Measurements from ENCODE around the gene NAT9.

NAT9 gene

GRCh38 chr17:74763565-74764387, 12.4 kb downstream of the NAT9 start:
- in situ Hi-C loops (cut with MboI; ENCODE audit: low sequenced_read_pairs): no loop called here

- in situ Hi-C loops (cut with MboI; ENCODE audit: low sequenced_read_pairs): no loop called here
Observed at GRCh38 chr17:74761931-74762330, 14.2 kb downstream of the NAT9 start.

GRCh38 chr17:74761419-74761818, 14.7 kb downstream of the NAT9 start:
- in situ Hi-C loops (cut with MboI; ENCODE audit: low sequenced_read_pairs): no loop called here

GRCh38 chr17:74760404-74761105, 15.6 kb downstream of the NAT9 start:
- in situ Hi-C loops (cut with MboI; ENCODE audit: low sequenced_read_pairs): no loop called here

GRCh38 chr17:74759941-74760340, 16.2 kb downstream of the NAT9 start:
- in situ Hi-C loops (cut with MboI; ENCODE audit: low sequenced_read_pairs): no loop called here

- in situ Hi-C loops (cut with MboI; ENCODE audit: low sequenced_read_pairs): no loop called here
Observed at GRCh38 chr17:74759243-74759801, 16.8 kb downstream of the NAT9 start.

GRCh38 chr17:74758848-74759168, 17.3 kb downstream of the NAT9 start:
- in situ Hi-C loops (cut with MboI; ENCODE audit: low sequenced_read_pairs): no loop called here

- in situ Hi-C loops (cut with MboI; ENCODE audit: low sequenced_read_pairs): no loop called here
Observed at GRCh38 chr17:74757931-74758847, 18.0 kb downstream of the NAT9 start.

GRCh38 chr17:74757502-74757901, 18.6 kb downstream of the NAT9 start:
- in situ Hi-C loops (cut with MboI; ENCODE audit: low sequenced_read_pairs): no loop called here

- in situ Hi-C loops (cut with MboI; ENCODE audit: low sequenced_read_pairs): no loop called here
Observed at GRCh38 chr17:74756891-74757290, 19.3 kb downstream of the NAT9 start.

GRCh38 chr17:74755533-74755932, 20.6 kb downstream of the NAT9 start:
- in situ Hi-C loops (cut with MboI; ENCODE audit: low sequenced_read_pairs): no loop called here

GRCh38 chr17:74754832-74755231, 21.3 kb downstream of the NAT9 start:
- in situ Hi-C loops (cut with MboI; ENCODE audit: low sequenced_read_pairs): no loop called here

GRCh38 chr17:74752822-74753401, 23.2 kb downstream of the NAT9 start:
- in situ Hi-C loops (cut with MboI; ENCODE audit: low sequenced_read_pairs): no loop called here

- in situ Hi-C loops (cut with MboI; ENCODE audit: low sequenced_read_pairs): no loop called here
Observed at GRCh38 chr17:74752415-74752814, 23.7 kb downstream of the NAT9 start.

GRCh38 chr17:74750327-74751069, 25.6 kb downstream of the NAT9 start:
- in situ Hi-C loops (cut with MboI; ENCODE audit: low sequenced_read_pairs): no loop called here

GRCh38 chr17:74750039-74750326, 26.2 kb downstream of the NAT9 start:
- in situ Hi-C loops (cut with MboI; ENCODE audit: low sequenced_read_pairs): no loop called here

GRCh38 chr17:74749279-74750038, 26.7 kb downstream of the NAT9 start:
- in situ Hi-C loops (cut with MboI; ENCODE audit: low sequenced_read_pairs): no loop called here

- in situ Hi-C loops (cut with MboI; ENCODE audit: low sequenced_read_pairs): no loop called here
Observed at GRCh38 chr17:74748529-74749278, 27.4 kb downstream of the NAT9 start, which contains the start of gene NHERF1. NHERF1 (plus strand) TSS chr17:74748628; CDS start chr17:74748847, 219 bp downstream.

GRCh38 chr17:74748279-74748528, 27.9 kb downstream of the NAT9 start:
- in situ Hi-C loops (cut with MboI; ENCODE audit: low sequenced_read_pairs): no loop called here

Measured in HL-60/S4 treated with phorbol 12-myristate 13-acetate at 8.2 ng/mL for 4 days and 3 days (cell line).